AG04450 (cell line): Measurements from ENCODE around the gene ABHD12. TPM values are rescaled to one million over a fixed set of nuclear protein-coding genes. Genes with fewer than 3 reads are reported as not detected.

Source experiments
- CTCF ChIA-PET: fragments of 300-600, 350-600 bp; formaldehyde crosslinking; extraction: SDS; loops from one replicate; lab custom pipeline; 2022; ENCODE audit warnings: antibody characterized with exemption, inconsistent platforms; lab: Charles Lee
- POLR2A ChIA-PET: fragments of 350-600 bp; formaldehyde crosslinking; extraction: SDS; loops from one replicate; lab custom pipeline; 2021; ENCODE audit warnings: antibody characterized with exemption, inconsistent platforms; lab: Yijun Ruan, JAX
- DNase-seq: peaks from one replicate; pipeline ENCODE4 v3.0.0-alpha.2; 2011; ENCODE audit warnings: low read depth, low spot score
- H3K27ac ChIP-seq: one replicate; pipeline ENCODE4 v1.5.1; 2012; ENCODE audit warnings: low read depth, low read length, control low read depth
- H3K27me3 ChIP-seq: one replicate; pipeline ENCODE4 v1.6.0; 2012; ENCODE audit warnings: low read length; ENCODE audit not compliant: control insufficient read depth, insufficient read depth
- H3K4me3 ChIP-seq: 2 replicates; pipeline ENCODE4 v1.5.1; 2011; ENCODE audit warnings: mild to moderate bottlenecking, low read depth, low read length, control low read depth
- H3K9me3 ChIP-seq: 2 replicates; pipeline ENCODE4 v1.5.1; 2012; ENCODE audit warnings: low read length; ENCODE audit not compliant: control insufficient read depth, insufficient read depth
- polyA plus RNA-seq: library from polyadenylated mRNA; depleted of rRNA; stranded (reverse); fragments of >200 nt; gene quantifications from 2 replicates; pipeline ENCODE4 v1.2.3, GENCODE V29; 2011; rRNA removed
- small RNA-seq: library from RNA; depleted of rRNA; stranded (forward); fragments of <200 nt; gene quantifications from one replicate; pipeline ENCODE3, GENCODE V24; 2012; ENCODE audit warnings: low read depth; ENCODE audit not compliant: insufficient read length
- TF ChIP-seq, protein P1 (sequence below): IDR thresholded peaks from 2 replicates; pipeline ENCODE4 v1.5.1; 2011; ENCODE audit warnings: low read depth, low read length, control low read depth, inconsistent platforms

ABHD12 gene
- polyA plus RNA-seq, 1 experiment = 33.6 TPM

DNA sequence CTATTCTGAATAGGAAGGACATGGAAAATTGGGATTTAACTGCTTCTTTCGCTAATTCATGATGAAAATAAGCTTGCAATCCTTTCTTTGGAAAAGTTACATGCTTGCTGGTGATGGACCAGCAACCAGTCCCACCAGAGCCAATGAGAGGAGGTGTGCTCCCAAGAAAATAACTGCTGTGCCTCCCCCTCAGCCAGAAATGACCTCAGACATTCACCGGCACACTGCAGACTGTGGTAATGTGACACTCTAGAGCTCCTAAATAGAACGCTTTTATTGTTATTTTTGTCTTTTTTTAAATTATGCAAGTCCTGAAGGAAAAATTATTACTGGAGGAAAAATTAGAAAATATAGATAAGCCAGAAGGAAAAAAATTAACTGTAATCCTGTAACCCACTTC lies 140.1 kb downstream of the ABHD12 start:
- CTCF ChIA-PET = no interaction called here
- H3K4me3 ChIP-seq = peak overlapping the region; percentile 20; the same call in 1 of the 2 replicates

More for the DNA sequence above, 140.1 kb downstream of the ABHD12 start:
- H3K9me3 ChIP-seq = no peaks in the 10 kb centered on the region
- no peak for DNase-seq
- POLR2A ChIA-PET = interaction anchor here (1.2 kb wide), 1 partner anchor 55 kb away, joined by 3 read pairs; the partner anchor contains the start of gene ENTPD6
- H3K27ac ChIP-seq = no peak overlapping the region
- TF ChIP-seq, protein P1, sequence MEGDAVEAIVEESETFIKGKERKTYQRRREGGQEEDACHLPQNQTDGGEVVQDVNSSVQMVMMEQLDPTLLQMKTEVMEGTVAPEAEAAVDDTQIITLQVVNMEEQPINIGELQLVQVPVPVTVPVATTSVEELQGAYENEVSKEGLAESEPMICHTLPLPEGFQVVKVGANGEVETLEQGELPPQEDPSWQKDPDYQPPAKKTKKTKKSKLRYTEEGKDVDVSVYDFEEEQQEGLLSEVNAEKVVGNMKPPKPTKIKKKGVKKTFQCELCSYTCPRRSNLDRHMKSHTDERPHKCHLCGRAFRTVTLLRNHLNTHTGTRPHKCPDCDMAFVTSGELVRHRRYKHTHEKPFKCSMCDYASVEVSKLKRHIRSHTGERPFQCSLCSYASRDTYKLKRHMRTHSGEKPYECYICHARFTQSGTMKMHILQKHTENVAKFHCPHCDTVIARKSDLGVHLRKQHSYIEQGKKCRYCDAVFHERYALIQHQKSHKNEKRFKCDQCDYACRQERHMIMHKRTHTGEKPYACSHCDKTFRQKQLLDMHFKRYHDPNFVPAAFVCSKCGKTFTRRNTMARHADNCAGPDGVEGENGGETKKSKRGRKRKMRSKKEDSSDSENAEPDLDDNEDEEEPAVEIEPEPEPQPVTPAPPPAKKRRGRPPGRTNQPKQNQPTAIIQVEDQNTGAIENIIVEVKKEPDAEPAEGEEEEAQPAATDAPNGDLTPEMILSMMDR = no peak
- no peaks in the 10 kb centered on the region for H3K27me3 ChIP-seq

Small RNAs within 50 kb of the gene (small RNA-seq; reads per million reads assigned to genes)
- gene AL121772.2 = not detected

Other genes starting within 250 kb of the ABHD12 start
- 39.9 and 51.4 TPM in 2 replicates for gene ENTPD6, start 195.1 kb downstream of the ABHD12 start, polyA plus RNA-seq
- gene PYGB, start 142.8 kb downstream of the ABHD12 start, polyA plus RNA-seq = 43.2 and 60.0 TPM in 2 replicates
- 2.8 and 3.7 TPM in 2 replicates for gene GINS1, start 16.8 kb upstream of the ABHD12 start, polyA plus RNA-seq
- 7.8 and 10.4 TPM in 2 replicates for gene NINL, start 194.7 kb upstream of the ABHD12 start, polyA plus RNA-seq
- gene NANP, start 233.2 kb upstream of the ABHD12 start, polyA plus RNA-seq = 5.9 and 6.7 TPM in 2 replicates